Measurements from ENCODE around the gene DNAJC5.

DNAJC5 gene

GRCh38 chr20:63978319-63979228, 83.6 kb downstream of the DNAJC5 start:
- H3K4me3 ChIP-seq (ENCODE audit: control insufficient read depth, low read depth, low read length), result peak overlapping the region; percentile 36
- TF ChIP-seq, protein P1, sequence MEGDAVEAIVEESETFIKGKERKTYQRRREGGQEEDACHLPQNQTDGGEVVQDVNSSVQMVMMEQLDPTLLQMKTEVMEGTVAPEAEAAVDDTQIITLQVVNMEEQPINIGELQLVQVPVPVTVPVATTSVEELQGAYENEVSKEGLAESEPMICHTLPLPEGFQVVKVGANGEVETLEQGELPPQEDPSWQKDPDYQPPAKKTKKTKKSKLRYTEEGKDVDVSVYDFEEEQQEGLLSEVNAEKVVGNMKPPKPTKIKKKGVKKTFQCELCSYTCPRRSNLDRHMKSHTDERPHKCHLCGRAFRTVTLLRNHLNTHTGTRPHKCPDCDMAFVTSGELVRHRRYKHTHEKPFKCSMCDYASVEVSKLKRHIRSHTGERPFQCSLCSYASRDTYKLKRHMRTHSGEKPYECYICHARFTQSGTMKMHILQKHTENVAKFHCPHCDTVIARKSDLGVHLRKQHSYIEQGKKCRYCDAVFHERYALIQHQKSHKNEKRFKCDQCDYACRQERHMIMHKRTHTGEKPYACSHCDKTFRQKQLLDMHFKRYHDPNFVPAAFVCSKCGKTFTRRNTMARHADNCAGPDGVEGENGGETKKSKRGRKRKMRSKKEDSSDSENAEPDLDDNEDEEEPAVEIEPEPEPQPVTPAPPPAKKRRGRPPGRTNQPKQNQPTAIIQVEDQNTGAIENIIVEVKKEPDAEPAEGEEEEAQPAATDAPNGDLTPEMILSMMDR (conservative IDR thresholded peaks at IDR 0.05; ENCODE audit: control insufficient read depth, insufficient read depth, low read depth, low read length), result no peak
- no peak for DNase-seq (ENCODE audit: low read depth)

- H3K4me3 ChIP-seq (ENCODE audit: control insufficient read depth, low read depth, low read length), result peak overlapping the region; percentile 36
- TF ChIP-seq, protein P1 (conservative IDR thresholded peaks at IDR 0.05; ENCODE audit: control insufficient read depth, insufficient read depth, low read depth, low read length), result no peak
- DNase-seq (ENCODE audit: low read depth), result no peak
Measured at GRCh38 chr20:63979229-63979556, 84.3 kb downstream of the DNAJC5 start.

DNA sequence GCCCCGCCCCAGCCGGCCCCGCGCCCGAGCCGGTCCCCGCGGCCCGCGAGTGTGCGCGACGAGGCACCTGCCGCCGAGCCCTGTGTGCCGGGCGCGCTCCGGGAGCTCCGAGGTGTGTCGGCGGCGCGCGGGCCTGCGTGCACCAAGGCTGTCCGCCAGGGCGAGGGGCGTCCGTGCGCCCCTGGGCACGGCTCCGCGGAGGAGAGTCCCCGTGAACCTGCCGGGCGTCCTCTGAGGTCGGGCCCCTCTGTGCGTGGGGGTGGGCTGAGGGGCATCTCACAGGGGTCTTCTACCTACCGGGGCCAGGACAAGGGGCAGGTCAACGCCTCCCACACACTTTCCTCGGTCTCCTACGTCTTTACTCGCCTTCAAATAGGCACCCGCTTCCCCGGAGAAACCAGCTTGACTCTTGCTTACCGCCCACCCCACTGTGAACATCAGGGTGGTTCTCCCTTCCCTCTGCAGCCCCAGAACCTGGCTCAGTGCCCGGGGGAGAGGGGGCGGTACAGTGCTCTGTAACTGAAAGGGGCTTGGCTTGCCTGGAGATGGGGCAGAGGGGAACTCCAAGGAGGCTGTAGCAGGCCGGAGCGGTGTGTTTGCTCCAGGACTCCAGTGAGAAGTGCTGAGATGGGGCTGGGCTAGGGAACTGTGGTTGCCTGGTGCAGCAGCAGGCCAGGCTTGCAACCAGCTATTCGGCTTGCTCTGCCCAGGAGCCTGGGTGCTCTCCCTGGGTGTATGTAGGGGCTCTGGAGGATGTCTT, 84.8 kb downstream of the DNAJC5 start, which contains the start of gene SAMD10:
Gene SAMD10 (minus strand): TSS at position 86 of the 760 bp plus-strand sequence. CDS start 175 bp downstream, outside the sequence.
- DNase-seq (ENCODE audit: low read depth), result no peak
- TF ChIP-seq, protein P1 (conservative IDR thresholded peaks at IDR 0.05; ENCODE audit: control insufficient read depth, insufficient read depth, low read depth, low read length), result no peak
- peak within 1 kb of the TSS; percentile 74 for H3K4me3 ChIP-seq (ENCODE audit: control insufficient read depth, low read depth, low read length)

GRCh38 chr20:63980317-63980805, 85.4 kb downstream of the DNAJC5 start:
- H3K4me3 ChIP-seq (ENCODE audit: control insufficient read depth, low read depth, low read length), result peak overlapping the region; percentile 74
- DNase-seq (ENCODE audit: low read depth), result peak; percentile 58
- TF ChIP-seq, protein P1 (conservative IDR thresholded peaks at IDR 0.05; ENCODE audit: control insufficient read depth, insufficient read depth, low read depth, low read length), result no peak

DNA sequence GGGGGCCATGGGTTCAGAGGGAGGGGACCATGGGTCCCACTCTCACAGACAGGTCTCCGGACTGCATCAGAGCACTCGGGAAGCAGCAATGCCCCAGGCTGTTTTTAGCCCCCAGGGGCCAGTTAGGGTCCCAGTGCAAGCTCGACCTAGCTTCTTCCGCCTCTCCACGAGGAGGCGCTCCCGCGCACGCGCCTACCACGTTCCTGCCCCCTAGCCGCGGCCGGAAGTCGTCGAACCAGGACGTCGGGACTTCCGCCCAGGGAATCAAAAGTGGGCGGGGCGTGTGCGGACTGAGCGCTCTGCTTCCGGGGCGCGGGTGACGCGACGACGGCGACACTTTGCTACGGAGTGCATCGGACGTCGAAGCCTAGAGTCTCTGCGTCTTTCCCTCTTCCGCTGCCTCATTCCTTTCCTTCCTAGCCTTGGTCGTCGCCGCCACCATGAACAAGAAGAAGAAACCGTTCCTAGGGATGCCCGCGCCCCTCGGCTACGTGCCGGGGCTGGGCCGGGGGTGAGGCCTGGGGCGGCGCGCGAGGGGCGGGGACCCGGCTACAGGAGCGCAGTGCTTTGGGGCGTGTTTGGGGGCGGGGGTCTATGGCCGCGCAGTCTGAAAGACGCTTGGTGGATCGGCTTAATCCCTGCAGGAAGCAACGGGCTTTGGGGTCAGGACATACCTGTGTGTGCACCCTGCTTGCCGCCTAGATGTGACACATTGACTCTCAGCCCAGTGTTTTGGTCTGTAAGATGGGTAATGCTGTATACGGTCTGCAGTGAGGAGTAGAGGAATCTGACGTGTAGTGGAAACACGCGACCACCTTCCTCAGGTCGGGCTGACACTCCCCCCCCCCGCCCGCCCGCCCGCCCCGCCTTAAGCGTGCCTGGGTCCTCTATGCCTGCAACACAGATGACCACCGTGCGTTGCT, 86.1 kb downstream of the DNAJC5 start, which contains the start of gene PRPF6:
Gene PRPF6 (plus strand): TSS at position 327 of the 923 bp plus-strand sequence. CDS start 114 bp downstream, at position 441.
- peak; percentile 93 for DNase-seq (ENCODE audit: low read depth)
- H3K4me3 ChIP-seq (ENCODE audit: control insufficient read depth, low read depth, low read length), result peak within 1 kb of the TSS; percentile 74
- TF ChIP-seq, protein P1 (conservative IDR thresholded peaks at IDR 0.05; ENCODE audit: control insufficient read depth, insufficient read depth, low read depth, low read length), result peak; percentile 74

DNA sequence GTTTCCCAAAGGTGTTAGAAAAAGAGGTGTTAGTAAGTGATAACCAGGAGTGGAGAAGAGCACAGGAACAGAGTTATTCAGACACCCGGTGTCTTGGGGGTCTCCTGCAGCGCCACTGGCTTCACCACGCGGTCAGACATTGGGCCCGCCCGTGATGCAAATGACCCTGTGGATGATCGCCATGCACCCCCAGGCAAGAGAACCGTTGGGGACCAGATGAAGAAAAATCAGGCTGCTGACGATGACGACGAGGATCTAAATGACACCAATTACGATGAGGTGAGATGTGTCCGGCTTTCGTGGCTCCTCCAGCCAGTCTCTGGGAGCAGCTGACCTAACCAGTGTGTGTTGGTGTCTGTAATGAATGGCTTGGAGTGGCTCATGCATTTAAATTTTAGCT, 88.0 kb downstream of the DNAJC5 start:
- H3K4me3 ChIP-seq (ENCODE audit: control insufficient read depth, low read depth, low read length), result no peak overlapping the region
- TF ChIP-seq, protein P1 (conservative IDR thresholded peaks at IDR 0.05; ENCODE audit: control insufficient read depth, insufficient read depth, low read depth, low read length), result no peak
- no peak for DNase-seq (ENCODE audit: low read depth)
